Osteoblast (primary cell): ENCODE data around the gene GDPD4. TPM values are rescaled to one million over a fixed set of nuclear protein-coding genes. Genes with fewer than 3 reads are reported as not detected.

ENCODE experiments used
- DNase-seq: peaks from one replicate; pipeline ENCODE4 v3.0.0; 2011; ENCODE audit warnings: low spot score, mixed read lengths; ENCODE audit not compliant: insufficient read length; ENCODE audit errors: missing footprints
- H2AFZ ChIP-seq: 2 replicates; pipeline ENCODE4 v1.6.0; 2011; ENCODE audit warnings: mild to moderate bottlenecking, low read length
- H3K27ac ChIP-seq: 2 replicates; pipeline ENCODE4 v1.5.1; 2011; ENCODE audit warnings: mild to moderate bottlenecking, low read depth, low read length, moderate library complexity
- H3K27me3 ChIP-seq: 2 replicates; pipeline ENCODE4 v1.6.0; 2012; ENCODE audit warnings: mild to moderate bottlenecking, control low read depth, inconsistent platforms, low read length, moderate library complexity; ENCODE audit not compliant: insufficient read depth
- H3K36me3 ChIP-seq: 2 replicates; pipeline ENCODE4 v1.5.1; 2011; ENCODE audit warnings: mild to moderate bottlenecking, low read length, control low read depth, moderate library complexity; ENCODE audit not compliant: insufficient read depth
- H3K4me1 ChIP-seq: 2 replicates; pipeline ENCODE4 v1.5.1; 2011; ENCODE audit warnings: mild to moderate bottlenecking, low read length, control low read depth, moderate library complexity; ENCODE audit not compliant: insufficient read depth
- H3K4me2 ChIP-seq: 2 replicates; pipeline ENCODE4 v1.6.0; 2011; ENCODE audit warnings: mild to moderate bottlenecking, low read length; ENCODE audit not compliant: insufficient read depth
- H3K4me3 ChIP-seq: fragments of 200-600 bp; sonication (generic); 3 replicates; pipeline ENCODE4 v1.5.1; 2012; ENCODE audit warnings: mild to moderate bottlenecking, low read length, inconsistent platforms; ENCODE audit not compliant: insufficient read depth
- H3K79me2 ChIP-seq: 2 replicates; pipeline ENCODE4 v1.6.0; 2012; ENCODE audit warnings: mild to moderate bottlenecking, low read length, control low read depth, inconsistent platforms; ENCODE audit not compliant: insufficient read depth
- H3K9me3 ChIP-seq: 2 replicates; pipeline ENCODE4 v1.5.1; 2011; ENCODE audit warnings: low read depth, low read length, control low read depth
- H4K20me1 ChIP-seq: 2 replicates; pipeline ENCODE4 v1.6.0; 2012; ENCODE audit warnings: mild to moderate bottlenecking, low read length, control low read depth; ENCODE audit not compliant: insufficient read depth
- total RNA-seq: library from RNA; depleted of rRNA; stranded (reverse); fragments of >200 nt; gene quantifications from 2 replicates; pipeline ENCODE4 v1.2.3, GENCODE V29; 2012
- TF ChIP-seq, protein P1 (sequence below): IDR thresholded peaks from 2 replicates; pipeline ENCODE4 v1.5.1; 2011; ENCODE audit warnings: mild to moderate bottlenecking, low read depth, low read length, moderate library complexity; ENCODE audit errors: extremely low read depth

GDPD4 gene
- total RNA-seq, 1 donor = not detected

DNA sequence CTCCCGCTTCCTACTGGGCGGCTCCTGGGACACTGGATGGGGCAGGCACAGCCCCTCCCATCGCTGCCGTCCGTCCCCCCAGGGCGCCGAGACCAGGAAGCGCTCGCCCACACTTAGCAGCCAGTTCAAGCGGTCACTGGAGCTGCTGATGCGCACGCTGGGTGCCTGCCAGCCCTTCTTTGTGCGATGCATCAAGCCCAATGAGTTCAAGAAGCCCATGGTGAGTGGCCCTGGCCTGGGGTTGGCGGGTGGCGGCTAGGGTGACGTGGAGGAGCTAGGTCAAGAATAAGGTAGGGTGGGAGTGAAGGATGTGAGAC, 128.9 kb downstream of the GDPD4 start:
- TF ChIP-seq, protein P1, sequence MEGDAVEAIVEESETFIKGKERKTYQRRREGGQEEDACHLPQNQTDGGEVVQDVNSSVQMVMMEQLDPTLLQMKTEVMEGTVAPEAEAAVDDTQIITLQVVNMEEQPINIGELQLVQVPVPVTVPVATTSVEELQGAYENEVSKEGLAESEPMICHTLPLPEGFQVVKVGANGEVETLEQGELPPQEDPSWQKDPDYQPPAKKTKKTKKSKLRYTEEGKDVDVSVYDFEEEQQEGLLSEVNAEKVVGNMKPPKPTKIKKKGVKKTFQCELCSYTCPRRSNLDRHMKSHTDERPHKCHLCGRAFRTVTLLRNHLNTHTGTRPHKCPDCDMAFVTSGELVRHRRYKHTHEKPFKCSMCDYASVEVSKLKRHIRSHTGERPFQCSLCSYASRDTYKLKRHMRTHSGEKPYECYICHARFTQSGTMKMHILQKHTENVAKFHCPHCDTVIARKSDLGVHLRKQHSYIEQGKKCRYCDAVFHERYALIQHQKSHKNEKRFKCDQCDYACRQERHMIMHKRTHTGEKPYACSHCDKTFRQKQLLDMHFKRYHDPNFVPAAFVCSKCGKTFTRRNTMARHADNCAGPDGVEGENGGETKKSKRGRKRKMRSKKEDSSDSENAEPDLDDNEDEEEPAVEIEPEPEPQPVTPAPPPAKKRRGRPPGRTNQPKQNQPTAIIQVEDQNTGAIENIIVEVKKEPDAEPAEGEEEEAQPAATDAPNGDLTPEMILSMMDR = no peak
- Histone ChIP-seq H3K4me3 (no peak overlapping the region), H3K4me1 (no peaks in the 10 kb centered on the region), H4K20me1 (no peaks in the 10 kb centered on the region), H3K79me2 (no peaks in the 10 kb centered on the region), H3K4me2 (no peak overlapping the region), H2AFZ (no peak overlapping the region), H3K36me3 (no peaks in the 10 kb centered on the region), H3K27me3 (peaks cover 2% of the 10 kb centered on the region), H3K9me3 (no peaks in the 10 kb centered on the region), H3K27ac (no peak overlapping the region)
- DNase-seq = no peak

DNA sequence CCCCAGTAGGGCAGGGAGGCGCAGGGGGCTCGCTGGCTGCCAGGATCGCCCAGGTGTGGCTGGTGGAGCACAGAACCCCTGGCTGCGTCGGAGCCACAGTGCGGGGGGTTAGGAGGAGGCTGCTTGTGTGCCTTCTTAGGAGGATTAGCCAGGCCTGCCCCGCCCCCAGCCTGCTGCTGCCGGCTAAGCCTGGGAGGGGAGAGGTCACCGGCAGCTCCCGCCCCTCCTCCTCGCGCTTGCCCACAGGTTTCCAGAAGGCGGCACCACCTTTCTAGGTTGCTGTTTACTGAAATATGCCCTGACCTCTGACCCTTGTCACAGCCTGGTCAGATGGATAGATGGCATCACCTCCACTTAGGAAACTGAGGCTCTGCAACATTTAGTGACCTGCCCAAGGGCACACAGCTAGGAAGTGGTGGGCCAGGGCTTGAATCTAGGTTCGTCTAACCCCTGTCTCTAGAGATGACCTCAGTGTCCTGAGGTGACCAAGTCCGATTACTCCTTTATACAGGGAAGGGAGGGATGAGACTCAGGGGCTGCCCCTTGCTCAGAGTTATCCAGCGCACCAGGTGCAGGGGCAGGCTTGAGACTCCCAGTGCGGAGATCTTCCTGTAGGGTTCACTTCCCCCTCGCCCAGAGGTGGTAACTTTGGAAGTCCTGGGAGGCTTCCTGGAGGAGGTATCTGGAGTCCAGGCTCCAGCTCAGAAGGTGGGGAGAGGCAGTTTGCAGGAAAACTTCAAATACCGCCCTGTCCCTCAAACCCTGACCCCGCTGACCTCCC, 129.4 kb downstream of the GDPD4 start:
- no peak for DNase-seq
- Histone ChIP-seq H3K36me3 (no peaks in the 10 kb centered on the region), H3K27ac (no peak overlapping the region), H3K4me2 (no peak overlapping the region), H3K4me1 (no peaks in the 10 kb centered on the region), H4K20me1 (no peaks in the 10 kb centered on the region), H3K9me3 (no peaks in the 10 kb centered on the region), H3K27me3 (peaks cover 6% of the 10 kb centered on the region), H3K4me3 (no peak overlapping the region), H3K79me2 (no peaks in the 10 kb centered on the region), H2AFZ (no peak overlapping the region)
- TF ChIP-seq, protein P1 = no peak

DNA sequence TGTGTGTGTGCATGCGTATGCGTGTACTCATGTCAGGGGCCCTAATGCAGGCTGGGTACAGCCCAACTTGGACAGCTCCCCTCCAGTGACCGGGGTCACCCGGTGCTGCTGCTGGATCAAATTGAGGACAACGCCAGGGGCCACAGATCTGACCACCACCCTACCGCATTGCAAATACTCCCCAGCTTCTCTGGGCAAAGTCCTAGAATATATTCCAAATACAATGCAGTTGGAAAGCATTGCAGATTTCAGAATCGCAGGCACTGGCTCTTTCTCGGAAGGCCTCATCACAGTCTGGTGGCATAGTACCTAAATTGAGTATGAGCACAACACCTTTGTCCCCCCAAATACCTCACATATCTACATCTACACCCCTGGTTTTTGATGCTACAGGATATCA, 130.2 kb downstream of the GDPD4 start:
- Histone ChIP-seq H3K27me3 (peaks cover 12% of the 10 kb centered on the region), H3K79me2 (no peaks in the 10 kb centered on the region), H4K20me1 (no peaks in the 10 kb centered on the region), H3K4me3 (no peak overlapping the region), H3K4me1 (no peaks in the 10 kb centered on the region), H3K4me2 (no peak overlapping the region), H3K27ac (no peak overlapping the region), H2AFZ (no peak overlapping the region), H3K9me3 (no peaks in the 10 kb centered on the region), H3K36me3 (no peaks in the 10 kb centered on the region)
- TF ChIP-seq, protein P1 = no peak
- DNase-seq = no peak

DNA sequence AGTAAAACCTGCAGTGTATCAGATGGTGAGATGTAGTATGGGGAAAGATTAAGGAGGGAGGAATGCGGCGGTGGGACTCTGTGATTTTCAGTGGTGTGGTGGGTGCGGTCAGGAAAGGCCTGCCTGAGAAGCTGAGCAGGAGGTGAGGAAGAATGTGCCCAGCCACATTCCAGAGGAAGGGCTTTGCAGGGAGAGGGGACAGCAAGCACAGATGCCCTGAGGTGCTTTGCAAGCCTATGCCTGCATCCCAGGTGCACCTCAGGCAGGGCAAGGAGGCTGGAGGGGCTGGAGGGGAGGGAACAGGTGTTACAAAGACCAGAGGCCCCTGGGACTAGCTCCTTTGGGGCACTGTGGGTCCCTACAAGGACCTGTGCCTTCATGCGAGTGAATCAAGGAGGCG, 131.4 kb downstream of the GDPD4 start:
- H3K27me3 ChIP-seq = peaks cover 19% of the 10 kb centered on the region

More for the DNA sequence above, 131.4 kb downstream of the GDPD4 start:
- Histone ChIP-seq H3K4me2 (no peak overlapping the region), H3K4me3 (no peak overlapping the region), H3K27ac (no peak overlapping the region), H3K79me2 (no peaks in the 10 kb centered on the region), H3K9me3 (no peaks in the 10 kb centered on the region), H4K20me1 (no peaks in the 10 kb centered on the region), H2AFZ (no peak overlapping the region), H3K36me3 (no peaks in the 10 kb centered on the region), H3K4me1 (no peaks in the 10 kb centered on the region)
- DNase-seq = no peak
- TF ChIP-seq, protein P1 = no peak
